NCI-H446 treated with DMSO at 0.1 percent for 48 hours (cell line): Measurements from ENCODE around the gene PYGO1.
"Not testable (repeated sequence)": the region's sequence is repeated elsewhere in the genome, so short reads cannot be mapped to it uniquely, and the experiment has no call there.

Experiments used
- DNase-seq: peaks from one replicate; lab custom pipeline; 2025; lab: John Stamatoyannopoulos, UW

Gene PYGO1

DNA sequence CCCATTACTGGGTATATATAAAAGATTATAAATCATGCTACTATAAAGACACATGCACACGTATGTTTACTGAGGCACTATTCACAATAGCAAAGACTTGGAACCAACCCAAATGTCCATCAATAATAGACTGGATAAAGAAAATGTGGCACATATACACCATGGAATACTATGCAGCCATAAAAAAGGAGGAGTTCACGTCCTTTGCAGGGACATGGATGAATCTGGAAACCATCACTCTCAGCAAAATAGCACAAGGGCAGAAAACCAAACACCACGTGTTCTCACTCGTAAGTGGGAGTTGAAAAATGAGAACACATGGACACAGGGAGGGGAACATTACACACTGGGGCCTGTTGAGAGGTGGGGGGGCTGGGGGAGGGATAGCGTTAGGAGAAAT is 82.7 kb downstream of the PYGO1 start:
- not testable (repeated sequence) for DNase-seq

DNA sequence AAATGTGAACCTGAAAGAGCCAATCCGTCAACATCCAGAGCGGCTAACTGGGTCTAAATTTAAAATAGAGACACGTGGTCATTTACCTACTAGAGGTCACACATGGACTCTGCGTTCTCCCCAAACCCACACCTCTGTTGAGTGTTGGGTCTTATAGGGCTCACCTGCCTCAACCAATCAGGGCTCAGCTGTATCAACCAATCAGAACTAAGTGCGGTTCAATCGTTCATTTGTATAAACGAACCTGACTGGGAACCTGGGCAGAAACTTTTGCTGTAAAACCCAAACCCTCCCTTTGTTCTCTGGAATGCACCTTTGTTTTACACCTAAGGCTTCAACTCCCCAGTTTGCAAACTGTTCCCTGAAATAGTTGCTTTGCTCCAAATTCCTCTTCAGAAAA is 89.0 kb downstream of the PYGO1 start:
- DNase-seq, result no peak

DNA sequence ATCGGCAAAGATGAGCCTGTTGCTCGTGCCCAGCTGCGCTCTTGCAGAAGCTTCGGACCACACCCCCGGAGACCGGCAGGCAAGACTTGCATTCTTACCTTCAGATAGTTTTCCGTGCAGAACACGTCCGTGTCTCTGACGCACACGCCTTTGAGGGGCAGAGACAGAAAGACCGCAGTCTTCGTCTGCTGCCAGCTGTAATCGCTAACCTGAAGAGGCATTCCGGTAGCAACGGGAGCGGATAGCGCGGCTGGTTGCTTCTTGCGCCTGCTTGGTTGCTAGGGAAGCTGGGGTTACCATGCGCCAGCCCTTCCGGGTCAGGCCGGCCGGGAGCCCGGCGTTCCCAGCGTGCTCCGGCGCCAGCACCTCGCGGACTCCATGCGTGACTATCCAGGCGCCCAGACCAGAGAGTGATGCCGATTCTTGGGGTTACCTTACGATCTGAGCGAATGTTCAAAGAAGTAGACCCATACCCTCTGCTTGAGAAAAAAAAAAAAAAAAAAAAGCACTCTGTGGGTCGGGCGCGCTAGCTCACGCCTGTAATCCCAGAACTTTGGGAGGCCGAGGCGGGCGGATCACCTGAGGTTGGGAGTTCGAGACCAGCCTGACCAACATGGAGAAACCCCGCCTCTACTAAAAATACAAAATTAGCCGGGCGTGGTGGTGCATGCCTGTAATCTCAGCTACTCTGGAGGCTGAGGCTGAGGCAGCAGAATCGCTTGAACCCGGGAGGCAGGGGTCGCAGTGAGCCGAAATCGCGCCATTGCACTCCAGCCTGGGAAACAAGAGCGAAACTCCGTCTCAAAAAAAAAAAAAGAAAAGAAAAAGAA is 89.8 kb downstream of the PYGO1 start:
- peak; percentile 45 for DNase-seq

DNA sequence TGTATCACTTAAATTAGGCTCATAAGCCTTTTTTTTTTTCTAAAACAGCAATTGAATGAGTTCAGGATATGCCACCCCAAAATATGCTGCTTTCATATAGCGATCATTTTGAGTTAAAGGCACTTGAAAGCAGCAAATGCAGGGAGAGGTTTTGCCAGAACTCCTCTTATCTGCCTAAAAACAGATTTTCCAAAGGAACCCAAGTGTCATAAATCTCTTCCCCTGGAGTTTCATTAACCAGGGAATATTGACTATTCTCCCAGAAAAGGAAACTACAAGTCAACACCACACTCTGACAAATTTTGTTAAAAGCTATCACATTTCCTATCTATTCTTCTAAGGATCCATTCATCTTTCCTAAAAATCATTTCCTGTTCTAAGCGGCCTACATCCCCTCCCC is 91.4 kb downstream of the PYGO1 start:
- DNase-seq, result no peak

DNA sequence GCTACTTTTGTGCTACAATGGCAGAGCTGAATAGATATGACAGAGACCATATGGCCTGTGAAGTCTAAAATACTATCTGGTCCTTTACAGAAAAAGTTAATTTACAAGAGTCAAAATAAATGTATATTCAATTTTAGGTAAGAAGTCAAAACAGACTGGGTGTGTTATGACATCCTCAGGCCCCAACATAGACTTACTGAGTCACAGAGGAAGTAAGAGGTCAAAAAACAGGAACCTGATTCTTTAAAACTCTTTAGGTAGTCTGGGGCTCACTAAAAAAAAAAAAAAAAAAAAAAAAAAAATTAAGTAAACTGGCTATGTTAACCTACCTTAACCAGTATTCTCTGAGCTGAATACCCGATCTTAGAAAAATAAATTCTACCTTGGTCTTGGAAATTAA is 93.2 kb downstream of the PYGO1 start:
- no peak for DNase-seq

DNA sequence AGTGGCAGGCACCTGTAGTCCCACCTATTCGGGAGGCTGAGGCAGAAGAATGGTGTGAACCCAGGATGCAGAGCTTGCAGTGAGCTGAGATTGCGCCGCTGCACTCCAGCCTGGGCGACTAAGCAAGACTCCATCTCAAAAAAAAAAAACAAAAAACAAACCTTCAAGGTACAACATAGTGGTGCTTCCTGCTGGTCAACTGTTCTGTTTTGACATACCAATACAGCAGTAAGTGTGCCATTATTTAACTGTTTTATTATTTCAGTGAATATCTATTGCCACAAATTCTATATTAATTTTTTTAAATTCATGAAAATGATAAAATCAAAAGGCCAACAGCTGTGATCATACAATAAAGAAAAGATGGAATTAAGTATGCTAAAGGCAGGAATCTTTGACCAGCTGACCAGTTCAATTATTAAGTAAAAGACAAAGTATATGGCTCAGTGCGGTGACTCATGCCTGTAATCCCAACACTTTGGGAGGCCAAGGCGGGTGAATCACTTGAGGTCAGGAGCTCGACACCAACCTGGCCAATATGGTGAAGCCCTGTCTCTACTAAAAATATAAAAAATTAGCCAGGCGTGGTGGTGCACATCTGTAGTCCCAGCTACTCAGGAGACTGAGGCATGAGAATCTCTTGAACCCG is 99.1 kb downstream of the PYGO1 start:
- DNase-seq, result not testable (repeated sequence)
